ENCODE data around the gene SORD. TPM values are rescaled to one million over a fixed set of nuclear protein-coding genes. Genes with fewer than 3 reads are reported as not detected.
"Not testable (repeated sequence)": the region's sequence is repeated elsewhere in the genome, so short reads cannot be mapped to it uniquely, and the experiment has no call there.

The SORD gene
- 17.2 TPM for total RNA-seq
- 4.3 TPM for polyA plus RNA-seq
- long read RNA-seq, donor 1, full-length matches to known transcripts, result 1 of 1 reads
- long read RNA-seq, donor 1, partial matches to known transcripts, result 0 of 1 reads
- long read RNA-seq, donor 1, other reads (novel, unspliced or antisense), result 0 of 1 reads
- long read RNA-seq, donor 2, result 0 reads
- long read RNA-seq, donor 3, full-length matches to known transcripts, result 12 of 12 reads
- long read RNA-seq, donor 3, partial matches to known transcripts, result 0 of 12 reads
- long read RNA-seq, donor 3, other reads (novel, unspliced or antisense), result 0 of 12 reads
- long read RNA-seq, donor 4, full-length matches to known transcripts, result 3 of 3 reads
- long read RNA-seq, donor 4, partial matches to known transcripts, result 0 of 3 reads
- long read RNA-seq, donor 4, other reads (novel, unspliced or antisense), result 0 of 3 reads
- long read RNA-seq, donor 5, full-length matches to known transcripts, result 11 of 11 reads
- long read RNA-seq, donor 5, partial matches to known transcripts, result 0 of 11 reads
- long read RNA-seq, donor 5, other reads (novel, unspliced or antisense), result 0 of 11 reads
- long read RNA-seq, donor 6, full-length matches to known transcripts, result 9 of 9 reads
- long read RNA-seq, donor 6, partial matches to known transcripts, result 0 of 9 reads
- long read RNA-seq, donor 6, other reads (novel, unspliced or antisense), result 0 of 9 reads
- long read RNA-seq, donor 7, full-length matches to known transcripts, result 8 of 8 reads
- long read RNA-seq, donor 7, partial matches to known transcripts, result 0 of 8 reads
- long read RNA-seq, donor 7, other reads (novel, unspliced or antisense), result 0 of 8 reads
- long read RNA-seq, donor 8, full-length matches to known transcripts, result 4 of 4 reads
- long read RNA-seq, donor 8, partial matches to known transcripts, result 0 of 4 reads
- long read RNA-seq, donor 8, other reads (novel, unspliced or antisense), result 0 of 4 reads
- long read RNA-seq, donor 9, full-length matches to known transcripts, result 7 of 7 reads
- long read RNA-seq, donor 9, partial matches to known transcripts, result 0 of 7 reads
- long read RNA-seq, donor 9, other reads (novel, unspliced or antisense), result 0 of 7 reads
- long read RNA-seq, donor 10, full-length matches to known transcripts, result 7 of 7 reads
- long read RNA-seq, donor 10, partial matches to known transcripts, result 0 of 7 reads
- long read RNA-seq, donor 10, other reads (novel, unspliced or antisense), result 0 of 7 reads

DNA sequence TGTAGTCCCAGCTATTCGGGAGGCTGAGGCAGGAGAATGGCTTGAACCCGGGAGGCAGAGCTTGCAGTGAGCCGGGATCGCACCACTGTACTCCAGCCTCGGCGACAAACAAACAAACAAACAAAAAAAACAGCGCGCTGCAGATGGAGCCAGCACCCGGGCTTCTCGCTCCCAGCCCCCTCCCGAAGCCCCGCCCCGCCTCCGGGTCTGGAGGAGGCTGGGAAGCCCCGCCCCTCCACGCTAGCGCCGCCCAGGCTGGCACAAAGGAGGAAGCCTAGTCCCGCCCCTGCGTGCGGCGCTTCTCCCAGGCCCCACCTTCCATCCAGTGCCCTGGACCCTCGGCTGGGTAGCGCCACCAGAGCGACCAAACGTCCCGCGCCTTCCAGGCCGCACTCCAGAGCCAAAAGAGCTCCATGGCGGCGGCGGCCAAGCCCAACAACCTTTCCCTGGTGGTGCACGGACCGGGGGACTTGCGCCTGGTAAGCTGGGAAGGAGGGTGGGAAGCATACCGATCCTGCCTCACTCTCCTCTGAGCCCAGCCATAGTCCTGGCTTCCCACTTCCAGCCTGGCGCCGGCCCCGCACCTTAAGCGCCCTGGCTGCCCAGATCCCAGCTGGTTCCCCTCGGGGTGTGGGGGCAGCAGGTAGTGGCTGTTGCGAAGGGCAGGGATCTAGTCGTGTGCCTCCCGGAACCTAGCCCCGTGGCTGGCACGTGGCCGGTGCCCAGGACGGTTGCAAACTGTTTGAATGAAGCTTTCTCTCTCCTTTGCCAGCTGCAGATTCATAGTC, at the start of gene SORD:
Gene SORD (plus strand): TSS at position 325 of the 788 bp plus-strand sequence. CDS start 89 bp downstream, at position 414.
- Histone ChIP-seq H3K27ac (ENCODE audit: low read depth in 1 of 2, low read length in 1 of 2) (peak within 1 kb of the TSS; percentile 34 to 36), H3K27me3 (ENCODE audit: control insufficient read depth in 2 of 2, insufficient read depth in 1 of 2, low read length in 1 of 2) (no peaks in the 10 kb centered on the region), H3K9me3 (ENCODE audit: control insufficient read depth in 2 of 2, insufficient read depth in 1 of 2, low read length in 1 of 2) (no peaks in the 10 kb centered on the region), H3K4me3 (ENCODE audit: low read length in 2 of 2) (peak within 1 kb of the TSS; percentile 69 to 87), H3K4me1 (ENCODE audit: control insufficient read depth in 2 of 2, insufficient read depth in 2 of 2, low read length in 2 of 2) (peaks cover 8 to 27% of the 10 kb centered on the region in 2 donors), H3K36me3 (ENCODE audit: control insufficient read depth in 2 of 2, insufficient read depth in 2 of 2, low read length in 1 of 2) (no peaks in the 10 kb centered on the region)
- WGBS, result 1% methylated on average over 48 of the region's 48 CpGs
- peak; percentile 57 to 95 (median 90) for DNase-seq (ENCODE audit: low read depth in 6 of 9, low spot score in 9 of 9)

DNA sequence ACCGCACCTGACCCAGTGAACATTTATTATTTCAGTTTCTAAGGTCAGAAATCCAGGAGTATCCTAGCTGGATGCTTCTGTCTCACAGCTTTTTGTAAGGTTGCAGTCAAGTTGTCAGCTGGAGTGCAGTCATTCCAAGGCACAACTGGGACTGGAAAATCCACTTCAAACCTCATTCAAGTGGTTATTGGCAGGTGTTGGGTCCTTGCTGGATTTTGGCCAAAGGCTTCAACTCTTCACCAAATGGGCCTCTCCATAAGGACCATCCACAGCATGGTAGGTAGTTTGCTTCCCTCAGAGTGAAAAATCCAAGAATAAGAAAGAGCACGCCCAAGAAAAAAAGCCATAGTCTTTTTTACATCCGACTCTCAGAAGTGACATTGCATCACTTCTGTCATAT, 46.8 kb upstream of the SORD start:
- H3K27ac ChIP-seq (ENCODE audit: low read depth in 1 of 2, low read length in 1 of 2); H3K27me3 ChIP-seq (ENCODE audit: control insufficient read depth in 2 of 2, insufficient read depth in 1 of 2, low read length in 1 of 2); H3K4me3 ChIP-seq (ENCODE audit: low read length in 2 of 2); DNase-seq (ENCODE audit: low read depth in 6 of 9, low spot score in 9 of 9); H3K36me3 ChIP-seq (ENCODE audit: control insufficient read depth in 2 of 2, insufficient read depth in 2 of 2, low read length in 1 of 2); H3K4me1 ChIP-seq (ENCODE audit: control insufficient read depth in 2 of 2, insufficient read depth in 2 of 2, low read length in 2 of 2); H3K9me3 ChIP-seq (ENCODE audit: control insufficient read depth in 2 of 2, insufficient read depth in 1 of 2, low read length in 1 of 2): not testable (repeated sequence)
- WGBS, result 97% methylated on average over 3 of the region's 3 CpGs

DNA sequence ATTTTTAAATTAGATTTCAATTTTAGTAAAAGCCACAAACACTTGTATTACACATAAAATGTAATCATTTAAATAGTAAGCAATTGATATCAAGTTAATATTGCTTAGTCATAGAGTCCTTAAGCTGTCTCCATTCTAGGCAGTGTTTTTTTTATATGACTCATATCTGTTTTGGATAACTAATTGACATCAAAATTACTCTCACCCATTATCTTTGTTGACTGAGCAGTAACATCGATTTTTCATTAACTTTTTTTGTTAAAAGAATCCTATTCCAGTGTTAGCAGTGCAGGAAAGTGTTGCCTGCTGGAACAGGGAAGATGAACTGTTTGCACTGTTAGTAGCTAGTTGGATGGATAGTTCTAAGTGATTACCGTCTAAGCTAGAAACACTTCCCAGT, 45.2 kb upstream of the SORD start:
- H3K9me3 ChIP-seq (ENCODE audit: control insufficient read depth in 2 of 2, insufficient read depth in 1 of 2, low read length in 1 of 2); H3K4me1 ChIP-seq (ENCODE audit: control insufficient read depth in 2 of 2, insufficient read depth in 2 of 2, low read length in 2 of 2); H3K27me3 ChIP-seq (ENCODE audit: control insufficient read depth in 2 of 2, insufficient read depth in 1 of 2, low read length in 1 of 2); H3K4me3 ChIP-seq (ENCODE audit: low read length in 2 of 2); H3K27ac ChIP-seq (ENCODE audit: low read depth in 1 of 2, low read length in 1 of 2); H3K36me3 ChIP-seq (ENCODE audit: control insufficient read depth in 2 of 2, insufficient read depth in 2 of 2, low read length in 1 of 2); DNase-seq (ENCODE audit: low read depth in 6 of 9, low spot score in 9 of 9): not testable (repeated sequence)
- WGBS, result 86% methylated on average over 2 of the region's 2 CpGs

DNA sequence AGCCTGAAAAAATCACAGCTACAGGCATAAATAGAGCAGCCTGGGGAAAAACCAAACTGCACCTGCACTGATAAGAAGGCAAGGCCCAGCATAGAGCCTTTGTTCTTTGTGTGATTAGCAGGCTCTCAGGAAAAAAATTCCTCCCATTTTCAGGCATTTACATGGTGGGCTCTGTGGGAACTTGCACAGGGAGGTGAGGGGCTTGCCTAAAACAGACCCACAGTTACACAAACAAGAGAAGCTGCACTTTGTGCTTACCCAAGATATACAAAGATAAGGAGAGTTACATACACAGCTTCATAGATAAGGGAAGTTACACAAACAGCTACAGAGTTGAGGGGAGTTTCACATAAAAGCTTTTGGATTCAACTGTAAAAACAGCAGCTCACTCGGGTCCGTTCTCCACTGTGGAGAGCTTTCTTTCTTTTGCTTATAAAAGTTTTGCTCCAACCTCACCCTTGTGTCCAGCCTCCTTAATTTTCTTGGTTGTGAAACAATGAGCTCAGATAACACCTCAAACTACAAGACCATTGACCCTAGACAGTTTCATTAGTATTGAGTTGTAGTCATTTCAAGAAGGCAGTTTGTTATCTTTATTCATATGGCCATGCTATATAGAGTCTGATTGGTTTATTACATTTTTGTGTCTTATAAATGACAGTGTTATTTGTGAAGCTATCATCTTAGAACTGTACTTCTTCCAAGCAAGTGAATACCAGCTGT, 43.2 kb upstream of the SORD start:
- H3K4me3 ChIP-seq (ENCODE audit: low read length in 2 of 2); H3K27ac ChIP-seq (ENCODE audit: low read depth in 1 of 2, low read length in 1 of 2); H3K9me3 ChIP-seq (ENCODE audit: control insufficient read depth in 2 of 2, insufficient read depth in 1 of 2, low read length in 1 of 2); H3K4me1 ChIP-seq (ENCODE audit: control insufficient read depth in 2 of 2, insufficient read depth in 2 of 2, low read length in 2 of 2); H3K27me3 ChIP-seq (ENCODE audit: control insufficient read depth in 2 of 2, insufficient read depth in 1 of 2, low read length in 1 of 2); H3K36me3 ChIP-seq (ENCODE audit: control insufficient read depth in 2 of 2, insufficient read depth in 2 of 2, low read length in 1 of 2): not testable (repeated sequence)
- DNase-seq (ENCODE audit: low read depth in 6 of 9, low spot score in 9 of 9), result peak in 1 of 9 donors; percentile 1
- WGBS, result 88% methylated on average over 2 of the region's 2 CpGs

DNA sequence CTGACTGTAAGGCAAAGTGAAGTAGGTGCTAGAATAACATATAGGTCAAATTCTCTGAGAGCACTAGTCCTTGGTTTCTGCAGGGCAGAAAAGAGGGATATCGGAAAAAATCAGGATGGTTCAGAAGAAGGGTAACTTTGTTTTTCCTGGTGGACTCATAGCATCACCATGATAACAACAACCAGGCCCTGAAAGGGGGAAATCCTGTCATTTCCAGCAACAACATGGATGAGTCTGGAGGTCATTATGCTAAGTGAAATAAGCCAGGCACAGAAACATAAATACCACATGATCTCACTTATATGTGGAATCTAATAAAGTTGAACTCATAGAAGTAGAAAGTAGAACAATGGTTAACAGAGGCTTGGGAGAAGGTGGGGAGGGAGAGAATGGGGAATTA, 38.9 kb upstream of the SORD start:
- H3K9me3 ChIP-seq (ENCODE audit: control insufficient read depth in 2 of 2, insufficient read depth in 1 of 2, low read length in 1 of 2); H3K36me3 ChIP-seq (ENCODE audit: control insufficient read depth in 2 of 2, insufficient read depth in 2 of 2, low read length in 1 of 2); H3K4me3 ChIP-seq (ENCODE audit: low read length in 2 of 2); DNase-seq (ENCODE audit: low read depth in 6 of 9, low spot score in 9 of 9); H3K27me3 ChIP-seq (ENCODE audit: control insufficient read depth in 2 of 2, insufficient read depth in 1 of 2, low read length in 1 of 2); H3K27ac ChIP-seq (ENCODE audit: low read depth in 1 of 2, low read length in 1 of 2); H3K4me1 ChIP-seq (ENCODE audit: control insufficient read depth in 2 of 2, insufficient read depth in 2 of 2, low read length in 2 of 2): not testable (repeated sequence)
- 98% methylated on average over 1 of the region's 1 CpG for WGBS

DNA sequence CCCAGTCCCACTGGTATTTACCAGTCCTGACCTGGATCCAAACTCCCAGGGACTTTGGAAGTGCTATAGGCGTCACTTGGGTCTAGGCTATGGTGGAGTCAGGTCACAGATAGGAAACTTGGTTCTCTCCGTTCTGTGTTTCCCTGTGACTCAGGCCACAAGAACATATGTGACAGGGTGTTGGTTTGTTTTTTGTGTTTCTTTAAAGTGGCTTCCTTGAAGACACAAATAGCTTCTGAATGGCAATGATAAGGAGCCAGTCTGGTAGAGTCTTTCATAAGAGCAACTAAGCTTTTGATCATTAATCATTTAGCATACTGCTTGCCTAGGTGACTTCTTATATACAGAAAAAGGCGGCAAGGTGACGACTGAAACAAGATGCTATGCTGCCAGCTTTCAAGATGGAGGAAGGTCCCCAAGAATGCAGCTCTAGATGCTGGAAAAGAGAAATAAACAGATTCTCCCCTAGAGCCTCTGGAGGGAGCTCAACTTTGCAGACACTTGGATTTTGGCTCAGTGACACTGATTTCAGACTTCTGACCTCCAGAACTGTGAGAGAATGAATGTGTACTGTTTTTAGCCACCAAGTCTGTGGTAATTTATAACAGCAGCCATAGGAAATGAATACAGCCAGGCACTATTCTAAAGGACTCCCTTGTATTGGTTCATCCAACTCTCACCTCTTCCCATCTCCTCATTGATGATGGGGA, 36.5 kb upstream of the SORD start:
- H3K4me1 ChIP-seq (ENCODE audit: control insufficient read depth in 2 of 2, insufficient read depth in 2 of 2, low read length in 2 of 2); H3K9me3 ChIP-seq (ENCODE audit: control insufficient read depth in 2 of 2, insufficient read depth in 1 of 2, low read length in 1 of 2); H3K27ac ChIP-seq (ENCODE audit: low read depth in 1 of 2, low read length in 1 of 2); H3K36me3 ChIP-seq (ENCODE audit: control insufficient read depth in 2 of 2, insufficient read depth in 2 of 2, low read length in 1 of 2); H3K4me3 ChIP-seq (ENCODE audit: low read length in 2 of 2); H3K27me3 ChIP-seq (ENCODE audit: control insufficient read depth in 2 of 2, insufficient read depth in 1 of 2, low read length in 1 of 2): not testable (repeated sequence)
- peak in 2 of 9 donors; percentile 21 to 58 for DNase-seq (ENCODE audit: low read depth in 6 of 9, low spot score in 9 of 9)
- 83% methylated on average over 4 of the region's 4 CpGs for WGBS

DNA sequence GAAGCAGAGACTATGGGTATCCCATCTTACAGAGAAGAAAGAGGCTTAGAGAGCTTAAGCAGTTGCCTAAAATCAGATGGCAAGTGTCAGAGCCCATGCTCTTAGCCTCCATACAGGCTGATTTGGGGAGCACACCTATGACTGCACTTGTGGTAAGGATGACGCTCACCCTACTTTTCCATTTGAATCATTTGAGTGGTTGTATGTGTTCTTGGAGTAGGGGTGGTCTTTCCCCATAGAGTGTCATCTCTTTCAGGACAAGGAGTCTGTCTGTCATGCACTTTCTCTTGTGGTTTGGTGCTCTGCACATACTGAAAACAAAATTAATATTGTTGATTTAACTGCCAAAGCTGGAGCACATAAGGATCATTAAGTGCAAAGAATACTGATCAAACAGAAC, 35.3 kb upstream of the SORD start:
- not testable (repeated sequence) for H3K27ac ChIP-seq (ENCODE audit: low read depth in 1 of 2, low read length in 1 of 2); H3K4me1 ChIP-seq (ENCODE audit: control insufficient read depth in 2 of 2, insufficient read depth in 2 of 2, low read length in 2 of 2); H3K27me3 ChIP-seq (ENCODE audit: control insufficient read depth in 2 of 2, insufficient read depth in 1 of 2, low read length in 1 of 2); H3K4me3 ChIP-seq (ENCODE audit: low read length in 2 of 2); DNase-seq (ENCODE audit: low read depth in 6 of 9, low spot score in 9 of 9); H3K36me3 ChIP-seq (ENCODE audit: control insufficient read depth in 2 of 2, insufficient read depth in 2 of 2, low read length in 1 of 2); H3K9me3 ChIP-seq (ENCODE audit: control insufficient read depth in 2 of 2, insufficient read depth in 1 of 2, low read length in 1 of 2)
- 100% methylated on average over 1 of the region's 1 CpG for WGBS
